Gastrocnemius medialis (tissue), 4 donors: ENCODE results near the gene SCUBE1. TPM values are rescaled to one million over a fixed set of nuclear protein-coding genes. Genes with fewer than 3 reads are reported as not detected.
A peak's percentile ranks its signal among the peaks of the same experiment; 100 is the strongest.

Experiments
- ATAC-seq, 2 donors: fragments of 150-250 bp; one replicate each; pipeline ENCODE4 v1.9.1; 2016
- DNase-seq, 2 donors: peaks; one replicate each; pipeline ENCODE4 v3.0.0-alpha.2; 2019
- H3K27ac ChIP-seq, 4 donors: fragments of 200-600 bp; sonication (generic); 1 replicate in 1 of 4; 2 replicates in 3 of 4; pipeline ENCODE4 v1.5.1; 2016 to 2018; ENCODE audit warnings: mild to moderate bottlenecking in 2 of 4, moderate library complexity in 1 of 4
- H3K27me3 ChIP-seq, 3 donors: fragments of 200-600 bp; sonication (generic) in 2 of 3; 1 replicate in 1 of 3; 2 replicates in 2 of 3; pipeline versions ENCODE4 v1.5.1 to v1.6.0; 2016 to 2019; ENCODE audit warnings: mild to moderate bottlenecking in 1 of 3, moderate library complexity in 1 of 3
- H3K36me3 ChIP-seq, 2 donors: fragments of 200-600 bp; sonication (generic) in 1 of 2; one replicate each; pipeline ENCODE4 v1.5.1; 2017 to 2018
- H3K4me1 ChIP-seq, 2 donors: fragments of 200-600 bp; sonication (generic) in 1 of 2; one replicate each; pipeline ENCODE4 v1.5.1; 2016 to 2017; ENCODE audit warnings: mild to moderate bottlenecking in 2 of 2
- H3K4me3 ChIP-seq, 4 donors: fragments of 200-600 bp; sonication (generic) in 3 of 4; 1 replicate in 1 of 4; 2 replicates in 3 of 4; pipeline ENCODE4 v1.5.1; 2016 to 2019; ENCODE audit warnings: mild to moderate bottlenecking in 2 of 4
- H3K9me3 ChIP-seq, 3 donors: fragments of 200-600 bp; sonication (generic) in 2 of 3; 1 replicate in 1 of 3; 2 replicates in 2 of 3; pipeline ENCODE4 v1.5.1; 2016 to 2019
- POLR2A ChIP-seq, 2 donors: fragments of 450-650 bp; IDR thresholded peaks; one replicate each; pipeline ENCODE4 v1.6.1; 2017; ENCODE audit warnings: antibody characterized with exemption in 2 of 2, mild to moderate bottlenecking in 2 of 2, moderate library complexity in 2 of 2
- in situ Hi-C, 4 donors: fragments of 200-750 bp; cut with MboI; loops; one replicate each; pipeline versions ENCODE4 v1.15.0 to v1.8.0; 2017; ENCODE audit warnings: low sequenced_read_pairs in 4 of 4
- intact Hi-C: fragments of 100-400 bp; cut with DNase I; formaldehyde crosslinking; loops from one replicate; pipeline ENCODE4 v1.15.1; 2023; ENCODE audit warnings: low total_unique reads
- total RNA-seq, 4 donors: library from RNA; depleted of rRNA; stranded (reverse); fragments of >200 nt; gene quantifications; one replicate each; pipeline versions ENCODE4 v1.1.0 to v1.2.3, GENCODE V29; 2016
- TF ChIP-seq, protein P1 (sequence below), 5 experiments: fragments of 450-650 bp in 3 of 5; fragments of 200-600 bp in 2 of 5; sonication (generic) in 2 of 5; IDR thresholded peaks in 4 of 5; conservative IDR thresholded peaks in 1 of 5; 1 replicate in 4 of 5; 2 replicates in 1 of 5; pipeline ENCODE4 v1.5.1; 2016 to 2019; ENCODE audit warnings: antibody characterized with exemption in 5 of 5, mild to moderate bottlenecking in 3 of 5, moderate library complexity in 3 of 5

Gene SCUBE1
- total RNA-seq, 4 donors from 2014 or later: 0.20 to 0.55 (median 0.41) TPM

DNA sequence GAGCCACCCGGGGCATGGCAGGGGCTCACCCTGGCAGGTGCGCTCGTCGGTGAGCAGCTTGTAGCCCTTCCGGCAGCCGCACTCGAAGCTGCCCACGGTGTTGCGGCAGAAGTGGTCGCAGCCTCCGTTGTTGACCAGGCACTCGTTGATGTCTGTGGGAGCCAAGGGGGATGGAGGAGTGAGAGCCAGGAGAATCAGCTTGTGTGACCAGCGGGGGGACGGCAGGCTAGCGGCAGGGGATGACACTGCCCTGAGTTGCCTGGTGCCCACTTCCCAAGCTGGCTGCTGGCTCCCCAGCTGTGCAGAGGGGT, 111.5 kb downstream of the SCUBE1 start:
- in situ Hi-C loops (no loop called here), intact Hi-C loops (loop anchor here (1.0 to 5.0 kb wide), 2 partner anchors 116 to 154 kb away; no protein-coding TSS in a partner anchor)
- no peak for DNase-seq
- peaks cover 0 to 3% (median 0%) of the 10 kb centered on the region in 3 donors for H3K27me3 ChIP-seq
- no peak for TF ChIP-seq POLR2A (IDR thresholded peaks at IDR 0.05)
- TF ChIP-seq, protein P1, sequence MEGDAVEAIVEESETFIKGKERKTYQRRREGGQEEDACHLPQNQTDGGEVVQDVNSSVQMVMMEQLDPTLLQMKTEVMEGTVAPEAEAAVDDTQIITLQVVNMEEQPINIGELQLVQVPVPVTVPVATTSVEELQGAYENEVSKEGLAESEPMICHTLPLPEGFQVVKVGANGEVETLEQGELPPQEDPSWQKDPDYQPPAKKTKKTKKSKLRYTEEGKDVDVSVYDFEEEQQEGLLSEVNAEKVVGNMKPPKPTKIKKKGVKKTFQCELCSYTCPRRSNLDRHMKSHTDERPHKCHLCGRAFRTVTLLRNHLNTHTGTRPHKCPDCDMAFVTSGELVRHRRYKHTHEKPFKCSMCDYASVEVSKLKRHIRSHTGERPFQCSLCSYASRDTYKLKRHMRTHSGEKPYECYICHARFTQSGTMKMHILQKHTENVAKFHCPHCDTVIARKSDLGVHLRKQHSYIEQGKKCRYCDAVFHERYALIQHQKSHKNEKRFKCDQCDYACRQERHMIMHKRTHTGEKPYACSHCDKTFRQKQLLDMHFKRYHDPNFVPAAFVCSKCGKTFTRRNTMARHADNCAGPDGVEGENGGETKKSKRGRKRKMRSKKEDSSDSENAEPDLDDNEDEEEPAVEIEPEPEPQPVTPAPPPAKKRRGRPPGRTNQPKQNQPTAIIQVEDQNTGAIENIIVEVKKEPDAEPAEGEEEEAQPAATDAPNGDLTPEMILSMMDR (IDR thresholded peaks at IDR 0.05 in 4 of 5, conservative IDR thresholded peaks at IDR 0.05 in 1 of 5): no peak
- ATAC-seq: no peak
- no peaks in the 10 kb centered on the region for H3K4me1 ChIP-seq
- no peak overlapping the region for H3K4me3 ChIP-seq
- H3K27ac ChIP-seq: no peak overlapping the region
- no peaks in the 10 kb centered on the region for H3K36me3 ChIP-seq
- no peaks in the 10 kb centered on the region for H3K9me3 ChIP-seq

DNA sequence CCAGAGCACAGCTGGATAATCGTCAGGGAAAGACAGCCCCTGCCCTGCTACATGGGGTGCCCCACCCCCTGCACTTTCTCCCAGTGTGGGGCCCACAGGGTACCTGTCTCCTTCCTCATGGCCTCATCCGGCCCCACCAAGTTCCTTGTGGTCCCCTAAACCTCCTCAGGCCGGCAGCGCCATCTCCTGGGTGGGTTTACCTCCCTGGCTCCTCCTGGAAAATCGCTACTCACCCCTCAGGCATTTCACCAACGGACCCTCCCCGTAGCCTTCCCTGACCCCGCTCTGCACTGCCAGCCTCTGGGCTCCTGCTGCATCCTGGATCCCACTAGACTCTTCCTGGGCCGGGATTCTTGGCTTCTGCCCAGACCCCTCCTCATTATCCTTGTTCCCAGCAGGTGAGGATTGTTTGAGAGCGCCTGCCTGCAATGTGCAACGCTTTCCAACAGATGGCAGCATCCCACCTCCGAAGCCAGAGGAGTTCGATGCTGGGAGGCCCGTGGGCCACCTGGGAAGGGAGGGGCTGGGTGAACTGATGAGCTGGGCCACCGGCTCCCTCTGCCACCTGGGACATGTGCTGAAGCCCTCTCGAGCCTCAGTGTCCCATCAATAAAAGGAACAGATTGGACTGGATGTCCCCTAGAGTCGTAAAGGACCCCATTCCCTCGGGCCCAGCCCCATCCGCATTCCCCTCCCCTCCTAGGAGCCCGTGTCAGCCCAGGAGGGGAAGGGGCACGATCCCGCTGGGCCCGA, 112.0 kb downstream of the SCUBE1 start:
- in situ Hi-C loops (no loop called here), intact Hi-C loops (loop anchor here (1.0 to 5.0 kb wide), 2 partner anchors 116 to 154 kb away; no protein-coding TSS in a partner anchor)
- Histone ChIP-seq H3K9me3 (no peaks in the 10 kb centered on the region), H3K27ac (no peak overlapping the region), H3K4me3 (no peak overlapping the region), H3K27me3 (peaks cover 0 to 3% (median 0%) of the 10 kb centered on the region in 3 donors), H3K4me1 (no peaks in the 10 kb centered on the region), H3K36me3 (no peaks in the 10 kb centered on the region)
- no peak for TF ChIP-seq POLR2A (IDR thresholded peaks at IDR 0.05)
- TF ChIP-seq, protein P1 (IDR thresholded peaks at IDR 0.05 in 4 of 5, conservative IDR thresholded peaks at IDR 0.05 in 1 of 5): peak; percentile 48 to 84 (median 70)
- ATAC-seq (no peak), DNase-seq (no peak)

DNA sequence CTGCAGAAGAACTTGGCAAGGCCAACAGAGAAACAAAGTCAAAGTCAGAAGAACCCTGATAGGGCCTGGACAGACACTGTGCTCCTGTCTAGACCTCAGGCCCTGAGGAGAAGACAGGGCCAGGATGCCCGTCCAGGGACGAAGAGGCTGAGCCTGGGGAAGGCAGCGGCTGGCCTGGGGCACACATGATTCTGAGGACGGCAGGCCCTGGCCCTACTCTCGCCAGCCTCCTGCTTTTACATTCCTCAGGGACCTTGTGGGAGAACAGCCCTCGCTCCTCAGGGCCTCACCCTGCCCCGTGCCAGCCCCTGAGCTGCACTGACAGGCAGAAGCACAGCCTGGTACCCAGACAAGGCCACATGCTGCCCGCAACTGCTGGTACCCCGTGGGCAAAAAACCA, 112.6 kb downstream of the SCUBE1 start:
- intact Hi-C loops: loop anchor here (5.0 kb wide), 1 partner anchor 117 kb away; no protein-coding TSS in a partner anchor
- DNase-seq: no peak
- H3K36me3 ChIP-seq: no peaks in the 10 kb centered on the region
- no peaks in the 10 kb centered on the region for H3K9me3 ChIP-seq
- H3K4me3 ChIP-seq: no peak overlapping the region
- ATAC-seq: no peak
- in situ Hi-C loops: no loop called here
- no peak overlapping the region for H3K27ac ChIP-seq
- peaks cover 0 to 3% (median 0%) of the 10 kb centered on the region in 3 donors for H3K27me3 ChIP-seq
- H3K4me1 ChIP-seq: no peaks in the 10 kb centered on the region
- TF ChIP-seq, protein P1 (IDR thresholded peaks at IDR 0.05 in 4 of 5, conservative IDR thresholded peaks at IDR 0.05 in 1 of 5): no peak
- no peak for TF ChIP-seq POLR2A (IDR thresholded peaks at IDR 0.05)

DNA sequence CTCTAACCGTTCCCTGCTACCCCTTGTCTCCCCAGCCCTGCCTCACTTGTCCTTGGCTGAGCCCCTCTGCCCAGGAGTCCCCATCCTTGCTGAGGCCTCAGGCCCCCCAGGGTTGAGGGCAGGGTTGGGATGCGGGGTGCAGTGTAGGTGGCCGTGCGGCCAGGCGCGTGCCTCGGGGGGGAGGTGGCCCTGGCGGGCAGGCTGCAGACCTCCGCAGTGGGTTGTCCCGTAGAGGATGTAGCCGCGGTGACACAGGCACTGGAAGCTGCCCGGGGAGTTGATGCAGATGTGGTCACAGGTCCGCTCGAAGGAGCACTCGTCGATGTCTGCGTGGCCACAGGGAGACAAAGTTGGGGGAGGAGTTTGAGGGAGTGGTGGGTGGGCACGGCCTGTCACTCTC, 114.3 kb downstream of the SCUBE1 start:
- ATAC-seq: no peak
- no peak overlapping the region for H3K27ac ChIP-seq
- DNase-seq: no peak
- in situ Hi-C loops: no loop called here
- no peaks in the 10 kb centered on the region for H3K4me1 ChIP-seq
- H3K27me3 ChIP-seq: peaks cover 0 to 3% (median 0%) of the 10 kb centered on the region in 3 donors
- H3K9me3 ChIP-seq: no peaks in the 10 kb centered on the region
- no peak for TF ChIP-seq POLR2A (IDR thresholded peaks at IDR 0.05)
- TF ChIP-seq, protein P1 (IDR thresholded peaks at IDR 0.05 in 4 of 5, conservative IDR thresholded peaks at IDR 0.05 in 1 of 5): no peak
- intact Hi-C loops: no loop called here
- H3K4me3 ChIP-seq: no peak overlapping the region
- H3K36me3 ChIP-seq: no peaks in the 10 kb centered on the region
